Testis (tissue), 2 donors: ENCODE results near the gene NEK8.
"Not testable (repeated sequence)": the region's sequence is repeated elsewhere in the genome, so short reads cannot be mapped to it uniquely, and the experiment has no call there.

Experiments
- CTCF ChIP-seq, 3 experiments: fragments of 450-650 bp in 2 of 3; fragments of 200-600 bp in 1 of 3; sonication (generic) in 1 of 3; IDR thresholded peaks; one replicate each; pipeline ENCODE4 v1.5.1; 2016 to 2019; ENCODE audit warnings: antibody characterized with exemption in 3 of 3, mild to moderate bottlenecking in 2 of 3, moderate library complexity in 1 of 3
- POLR2A ChIP-seq: fragments of 450-650 bp; IDR thresholded peaks from one replicate; pipeline ENCODE4 v1.6.1; 2017; ENCODE audit warnings: antibody characterized with exemption, mild to moderate bottlenecking, moderate library complexity

- TF ChIP-seq CTCF (IDR thresholded peaks at IDR 0.05); POLR2A: not testable (repeated sequence)
Observed at GRCh38 chr17:28779601-28780000, 51.0 kb downstream of the NEK8 start.
